Sigmoid colon (tissue), 7 donors: ENCODE data around the gene ROR1. TPM values are rescaled to one million over a fixed set of nuclear protein-coding genes. Genes with fewer than 3 reads are reported as not detected.

Experiments used
- DNase-seq: peaks from one replicate; pipeline ENCODE4 v3.0.0-alpha.2; 2019
- H3K27ac ChIP-seq, 4 donors: fragments of 200-600 bp; sonication (generic); one replicate each; pipeline ENCODE4 v1.5.1; 2016 to 2019; ENCODE audit warnings: mild to moderate bottlenecking in 1 of 4
- H3K27me3 ChIP-seq, 3 donors: fragments of 200-600 bp; sonication (generic); one replicate each; pipeline ENCODE4 v1.5.1; 2019; ENCODE audit warnings: mild to moderate bottlenecking in 1 of 3
- H3K36me3 ChIP-seq, 4 donors: fragments of 200-600 bp; sonication (generic); one replicate each; pipeline ENCODE4 v1.5.1; 2016 to 2019
- H3K4me1 ChIP-seq, 4 donors: fragments of 200-600 bp; sonication (generic); one replicate each; pipeline ENCODE4 v1.5.1; 2017 to 2019
- H3K4me3 ChIP-seq, 4 donors: fragments of 200-600 bp; sonication (generic); one replicate each; pipeline ENCODE4 v1.5.1; 2017 to 2019; ENCODE audit warnings: mild to moderate bottlenecking in 2 of 4, moderate library complexity in 1 of 4
- H3K9me3 ChIP-seq, 4 donors: fragments of 200-600 bp in 3 of 4; sonication (generic) in 3 of 4; one replicate each; pipeline versions ENCODE4 v1.5.1 to v1.6.1; 2013 to 2019
- CTCF ChIP-seq, 4 experiments: fragments of 450-650 bp in 3 of 4; fragments of 200-600 bp in 1 of 4; IDR thresholded peaks; one replicate each; pipeline ENCODE4 v1.5.1; 2016 to 2019; ENCODE audit warnings: antibody characterized with exemption in 4 of 4, mild to moderate bottlenecking in 3 of 4, moderate library complexity in 2 of 4
- EP300 ChIP-seq, 4 donors: sonication (generic); formaldehyde crosslinking; IDR thresholded peaks; one replicate each; pipeline ENCODE4 v1.6.1; 2017; ENCODE audit warnings: antibody characterized with exemption in 4 of 4
- POLR2A ChIP-seq, 2 donors: fragments of 450-650 bp; IDR thresholded peaks; one replicate each; pipeline ENCODE4 v1.6.1; 2016; ENCODE audit warnings: antibody characterized with exemption in 2 of 2, mild to moderate bottlenecking in 2 of 2, moderate library complexity in 2 of 2
- POLR2AphosphoS5 ChIP-seq, 4 donors: sonication (generic); formaldehyde crosslinking; IDR thresholded peaks; one replicate each; pipeline ENCODE4 v1.6.1; 2017; ENCODE audit warnings: antibody characterized with exemption in 4 of 4
- WGBS, 2 donors: extraction: QIAGEN DNeasy Blood & Tissue Kit; methylation state at CpG; one replicate each; pipeline ENCODE4 v1.1.7; 2013; 5-methylcytosine and 5-hydroxymethylcytosine counted together
- intact Hi-C: fragments of 100-400 bp; cut with DNase I; formaldehyde crosslinking; loops from one replicate; pipeline ENCODE4 v1.15.1; 2023
- polyA plus RNA-seq, 3 donors: library from polyadenylated mRNA; stranded (reverse); fragments of 200-250 nt; gene quantifications; one replicate each; pipeline ENCODE4 v1.2.3, GENCODE V29; 2013
- total RNA-seq, 4 donors: library from RNA; depleted of rRNA; stranded (reverse); fragments of >200 nt; gene quantifications; one replicate each; pipeline ENCODE4 v1.1.0, GENCODE V29; 2016
- donor health status: healthy with polysubstance abuse.
- donor health status: Bipolar disorder and iron deficiency.
- donor health status: healthy.

The ROR1 gene
- total and polyA plus RNA-seq, 7 donors, result under 0.01 to 37.1 (median 27.3) TPM

- no peak for TF ChIP-seq POLR2AphosphoS5 (IDR thresholded peaks at IDR 0.05)
- TF ChIP-seq POLR2A (IDR thresholded peaks at IDR 0.05), result no peak
- TF ChIP-seq EP300 (IDR thresholded peaks at IDR 0.05), result no peak
- no peak for TF ChIP-seq CTCF (IDR thresholded peaks at IDR 0.05)
- peaks cover 0 to 25% (median 9%) of the 10 kb centered on the region in 4 donors for H3K4me1 ChIP-seq
- H3K27ac ChIP-seq, result no peak overlapping the region
- no peaks in the 10 kb centered on the region for H3K36me3 ChIP-seq
- WGBS, 2 donors, result 71 to 72% methylated on average over 2 of the region's 2 CpGs
- H3K27me3 ChIP-seq, result no peaks in the 10 kb centered on the region
- DNase-seq, result no peak
- no peaks in the 10 kb centered on the region for H3K9me3 ChIP-seq
- intact Hi-C loops, result no loop called here
- H3K4me3 ChIP-seq, result no peak overlapping the region
Observed at GRCh38 chr1:64167176-64167575, 393.4 kb downstream of the ROR1 start.

- Histone ChIP-seq H3K27ac (peak overlapping the region in 1 of 4 donors; percentile 4), H3K4me3 (no peak overlapping the region), H3K36me3 (peaks cover 0 to 6% (median 0%) of the 10 kb centered on the region in 4 donors), H3K9me3 (no peaks in the 10 kb centered on the region), H3K4me1 (peaks cover 0 to 21% (median 15%) of the 10 kb centered on the region in 4 donors), H3K27me3 (no peaks in the 10 kb centered on the region)
- 89 to 93% methylated on average over 1 of the region's 1 CpG for WGBS, 2 donors
- intact Hi-C loops, result no loop called here
- DNase-seq, result no peak
- TF ChIP-seq POLR2A (IDR thresholded peaks at IDR 0.05) (no peak), EP300 (IDR thresholded peaks at IDR 0.05) (no peak), CTCF (IDR thresholded peaks at IDR 0.05) (no peak)
Observed at GRCh38 chr1:64171246-64171645, 397.4 kb downstream of the ROR1 start.

GRCh38 chr1:64171797-64172281 lies 398.0 kb downstream of the ROR1 start:
- Histone ChIP-seq H3K36me3 (peaks cover 0 to 6% (median 0%) of the 10 kb centered on the region in 4 donors), H3K4me3 (no peak overlapping the region), H3K27ac (peak overlapping the region in 1 of 4 donors; percentile 4), H3K27me3 (no peaks in the 10 kb centered on the region), H3K9me3 (no peaks in the 10 kb centered on the region), H3K4me1 (peaks cover 0 to 21% (median 15%) of the 10 kb centered on the region in 4 donors)
- intact Hi-C loops, result no loop called here
- no peak for DNase-seq
- 5 to 25% methylated on average over 3 of the region's 3 CpGs for WGBS, 2 donors
- TF ChIP-seq CTCF (IDR thresholded peaks at IDR 0.05) (no peak), EP300 (IDR thresholded peaks at IDR 0.05) (no peak), POLR2A (IDR thresholded peaks at IDR 0.05) (no peak), POLR2AphosphoS5 (IDR thresholded peaks at IDR 0.05) (no peak)

- TF ChIP-seq POLR2AphosphoS5 (IDR thresholded peaks at IDR 0.05) (no peak), POLR2A (IDR thresholded peaks at IDR 0.05) (no peak), EP300 (IDR thresholded peaks at IDR 0.05) (no peak), CTCF (IDR thresholded peaks at IDR 0.05) (no peak)
- intact Hi-C loops, result no loop called here
- H3K27me3 ChIP-seq, result no peaks in the 10 kb centered on the region
- 5 to 41% methylated on average over 3 of the region's 3 CpGs for WGBS, 2 donors
- H3K4me3 ChIP-seq, result no peak overlapping the region
- H3K9me3 ChIP-seq, result no peaks in the 10 kb centered on the region
- peak overlapping the region in 2 of 4 donors; percentile 24 to 29 for H3K27ac ChIP-seq
- no peak for DNase-seq
- H3K4me1 ChIP-seq, result peaks cover 0 to 21% (median 15%) of the 10 kb centered on the region in 4 donors
- peaks cover 0 to 6% (median 4%) of the 10 kb centered on the region in 4 donors for H3K36me3 ChIP-seq
Observed at GRCh38 chr1:64172458-64172983, 398.7 kb downstream of the ROR1 start.
